Colonic mucosa (tissue), 4 donors: ENCODE results near the gene SPTSSA. TPM values are rescaled to one million over a fixed set of nuclear protein-coding genes. Genes with fewer than 3 reads are reported as not detected.

Experiments
- DNase-seq: peaks from one replicate; pipeline ENCODE4 v3.0.0-alpha.2; 2020
- H3K27ac ChIP-seq: fragments of 200-600 bp; one replicate; pipeline ENCODE4 v1.8.0; 2021
- H3K27me3 ChIP-seq: fragments of 200-600 bp; one replicate; pipeline ENCODE4 v1.8.0; 2021
- H3K36me3 ChIP-seq: fragments of 200-600 bp; one replicate; pipeline ENCODE4 v1.8.0; 2021
- H3K4me1 ChIP-seq: fragments of 200-600 bp; one replicate; pipeline ENCODE4 v1.8.0; 2021; ENCODE audit warnings: mild to moderate bottlenecking
- H3K4me3 ChIP-seq: fragments of 200-600 bp; one replicate; pipeline ENCODE4 v1.8.0; 2021
- H3K9ac ChIP-seq, 2 donors: one replicate each; pipeline ENCODE4 v1.7.0; 2013; ENCODE audit warnings: control low read depth in 2 of 2, low read depth in 2 of 2, low read length in 2 of 2
- H3K9me3 ChIP-seq: fragments of 200-600 bp; one replicate; pipeline ENCODE4 v1.8.0; 2021
- CTCF ChIP-seq: fragments of 200-600 bp; IDR thresholded peaks from one replicate; pipeline ENCODE4 v1.8.0; 2022; ENCODE audit warnings: antibody characterized with exemption, mild to moderate bottlenecking
- intact Hi-C: fragments of 100-400 bp; cut with DNase I; formaldehyde crosslinking; loops from one replicate; pipeline ENCODE4 v1.14.1; 2022
- total RNA-seq, 2 donors: library from RNA; stranded (reverse); fragmentation: NEBNext Ultra II Directional in 1 of 2; extraction: Animal tissue kit (Norgen Biotek cat#: 25700) in 1 of 2; gene quantifications; one replicate each; pipeline ENCODE4 v1.2.1, GENCODE V29; 2021
- donor health status: healthy.
- donor health status: DM: no; HTN: no; CAD: no.
- donor health status: DM: no; HTN: no; CAD: no.

Gene SPTSSA
- total RNA-seq, 2 donors from 2014 or later: 35.3 to 60.9 TPM

- H3K36me3 ChIP-seq: no peaks in the 10 kb centered on the region
- no peak overlapping the region for H3K27ac ChIP-seq
- DNase-seq: no peak
- no peak overlapping the region for H3K9ac ChIP-seq
- no peaks in the 10 kb centered on the region for H3K9me3 ChIP-seq
- H3K4me1 ChIP-seq: peaks cover 13% of the 10 kb centered on the region
- no peak overlapping the region for H3K4me3 ChIP-seq
- intact Hi-C loops: no loop called here
- no peaks in the 10 kb centered on the region for H3K27me3 ChIP-seq
- TF ChIP-seq CTCF: no peak
Observed at GRCh38 chr14:34457186-34457585, 4.9 kb downstream of the SPTSSA start.

GRCh38 chr14:34453226-34453625 is 8.8 kb downstream of the SPTSSA start:
- no peak overlapping the region for H3K27ac ChIP-seq
- no peaks in the 10 kb centered on the region for H3K36me3 ChIP-seq
- intact Hi-C loops: no loop called here
- no peak overlapping the region for H3K4me3 ChIP-seq
- H3K27me3 ChIP-seq: no peaks in the 10 kb centered on the region
- no peak overlapping the region for H3K9ac ChIP-seq
- no peaks in the 10 kb centered on the region for H3K9me3 ChIP-seq
- DNase-seq: no peak
- TF ChIP-seq CTCF: no peak
- peaks cover 4% of the 10 kb centered on the region for H3K4me1 ChIP-seq

GRCh38 chr14:34452258-34452822 is 9.7 kb downstream of the SPTSSA start:
- intact Hi-C loops: no loop called here
- H3K9ac ChIP-seq: peak overlapping the region in 1 of 2 donors; percentile 7
- no peaks in the 10 kb centered on the region for H3K27me3 ChIP-seq
- no peak overlapping the region for H3K4me3 ChIP-seq
- H3K27ac ChIP-seq: peak overlapping the region; percentile 78
- TF ChIP-seq CTCF: no peak
- H3K4me1 ChIP-seq: peaks cover 4% of the 10 kb centered on the region
- H3K9me3 ChIP-seq: no peaks in the 10 kb centered on the region
- no peaks in the 10 kb centered on the region for H3K36me3 ChIP-seq
- no peak for DNase-seq

GRCh38 chr14:34450958-34451357 is 11.1 kb downstream of the SPTSSA start:
- H3K27me3 ChIP-seq: no peaks in the 10 kb centered on the region
- H3K27ac ChIP-seq: peak overlapping the region; percentile 78
- H3K36me3 ChIP-seq: no peaks in the 10 kb centered on the region
- no peak for TF ChIP-seq CTCF
- DNase-seq: no peak
- intact Hi-C loops: no loop called here
- H3K9ac ChIP-seq: peak overlapping the region in 1 of 2 donors; percentile 34
- H3K4me1 ChIP-seq: peaks cover 4% of the 10 kb centered on the region
- H3K9me3 ChIP-seq: no peaks in the 10 kb centered on the region
- no peak overlapping the region for H3K4me3 ChIP-seq

- no peak overlapping the region for H3K9ac ChIP-seq
- H3K4me1 ChIP-seq: peaks cover 4% of the 10 kb centered on the region
- H3K36me3 ChIP-seq: no peaks in the 10 kb centered on the region
- TF ChIP-seq CTCF: no peak
- intact Hi-C loops: no loop called here
- H3K27ac ChIP-seq: peak overlapping the region; percentile 78
- H3K27me3 ChIP-seq: no peaks in the 10 kb centered on the region
- H3K4me3 ChIP-seq: no peak overlapping the region
- no peak for DNase-seq
- no peaks in the 10 kb centered on the region for H3K9me3 ChIP-seq
Observed at GRCh38 chr14:34450542-34450915, 11.5 kb downstream of the SPTSSA start.
